Osteocyte (in vitro differentiated cells): Measurements from ENCODE around the gene ITCH. TPM values are rescaled to one million over a fixed set of nuclear protein-coding genes. Genes with fewer than 3 reads are reported as not detected.

Source experiments
- DNase-seq: peaks from one replicate; pipeline ENCODE4 v3.0.0; 2021; ENCODE audit warnings: mixed read lengths; ENCODE audit not compliant: unreplicated experiment; ENCODE audit errors: extremely low spot score
- H3K27ac Mint-ChIP-seq: one replicate; pipeline ENCODE4 v1.8.0; 2021; ENCODE audit warnings: mild to moderate bottlenecking, mixed read lengths; ENCODE audit not compliant: unreplicated experiment
- H3K27me3 Mint-ChIP-seq: one replicate; pipeline ENCODE4 v1.8.0; 2021; ENCODE audit warnings: mixed read lengths; ENCODE audit not compliant: unreplicated experiment
- H3K36me3 Mint-ChIP-seq: one replicate; pipeline ENCODE4 v1.8.0; 2021; ENCODE audit warnings: mixed read lengths; ENCODE audit not compliant: unreplicated experiment
- H3K4me1 Mint-ChIP-seq: one replicate; pipeline ENCODE4 v1.8.0; 2021; ENCODE audit warnings: mixed read lengths; ENCODE audit not compliant: unreplicated experiment
- H3K4me3 Mint-ChIP-seq: one replicate; pipeline ENCODE4 v1.8.0; 2021; ENCODE audit warnings: mild to moderate bottlenecking, moderate library complexity, mixed read lengths; ENCODE audit not compliant: unreplicated experiment
- H3K9me3 Mint-ChIP-seq: one replicate; pipeline ENCODE4 v1.8.0; 2021; ENCODE audit warnings: mixed read lengths; ENCODE audit not compliant: unreplicated experiment
- total RNA-seq: library from RNA; stranded (reverse); gene quantifications from 2 replicates; pipeline ENCODE4 v1.2.1, GENCODE V29; 2021
- TF ChIP-seq, protein P1 (sequence below): fragments of 200-600 bp; sonication (generic); IDR thresholded peaks from 2 replicates; pipeline ENCODE4 v1.5.0; 2021; ENCODE audit warnings: antibody characterized with exemption, mild to moderate bottlenecking, moderate library complexity

Gene ITCH
- total RNA-seq, 1 donor from 2014 or later: 55.4 TPM

DNA sequence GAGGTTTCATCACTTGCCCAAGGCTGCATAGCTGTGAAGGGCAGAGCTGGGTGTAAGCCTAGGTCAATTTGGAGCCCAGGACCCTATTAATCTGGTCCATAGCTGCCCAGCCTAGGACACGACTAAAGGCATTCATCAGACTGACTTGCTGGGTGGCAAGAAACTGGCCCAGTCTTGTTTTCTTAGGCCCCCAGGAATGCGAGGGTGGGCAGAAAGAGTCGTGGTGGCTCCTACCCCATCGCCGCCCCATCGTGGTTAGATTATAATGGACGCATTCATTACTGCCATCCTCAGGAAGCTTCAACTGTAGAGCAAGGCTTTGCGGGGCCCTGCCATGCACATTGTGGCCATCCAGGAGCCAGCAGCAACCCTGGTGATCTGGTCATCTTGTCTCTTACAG, 169.2 kb downstream of the ITCH start:
- DNase-seq: no peak
- Mint-ChIP-seq H3K36me3 (peaks cover 40% of the 10 kb centered on the region), H3K4me1 (no peaks in the 10 kb centered on the region), H3K9me3 (no peaks in the 10 kb centered on the region), H3K27ac (no peak overlapping the region), H3K27me3 (no peaks in the 10 kb centered on the region), H3K4me3 (no peak overlapping the region)
- TF ChIP-seq, protein P1, sequence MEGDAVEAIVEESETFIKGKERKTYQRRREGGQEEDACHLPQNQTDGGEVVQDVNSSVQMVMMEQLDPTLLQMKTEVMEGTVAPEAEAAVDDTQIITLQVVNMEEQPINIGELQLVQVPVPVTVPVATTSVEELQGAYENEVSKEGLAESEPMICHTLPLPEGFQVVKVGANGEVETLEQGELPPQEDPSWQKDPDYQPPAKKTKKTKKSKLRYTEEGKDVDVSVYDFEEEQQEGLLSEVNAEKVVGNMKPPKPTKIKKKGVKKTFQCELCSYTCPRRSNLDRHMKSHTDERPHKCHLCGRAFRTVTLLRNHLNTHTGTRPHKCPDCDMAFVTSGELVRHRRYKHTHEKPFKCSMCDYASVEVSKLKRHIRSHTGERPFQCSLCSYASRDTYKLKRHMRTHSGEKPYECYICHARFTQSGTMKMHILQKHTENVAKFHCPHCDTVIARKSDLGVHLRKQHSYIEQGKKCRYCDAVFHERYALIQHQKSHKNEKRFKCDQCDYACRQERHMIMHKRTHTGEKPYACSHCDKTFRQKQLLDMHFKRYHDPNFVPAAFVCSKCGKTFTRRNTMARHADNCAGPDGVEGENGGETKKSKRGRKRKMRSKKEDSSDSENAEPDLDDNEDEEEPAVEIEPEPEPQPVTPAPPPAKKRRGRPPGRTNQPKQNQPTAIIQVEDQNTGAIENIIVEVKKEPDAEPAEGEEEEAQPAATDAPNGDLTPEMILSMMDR: no peak

DNA sequence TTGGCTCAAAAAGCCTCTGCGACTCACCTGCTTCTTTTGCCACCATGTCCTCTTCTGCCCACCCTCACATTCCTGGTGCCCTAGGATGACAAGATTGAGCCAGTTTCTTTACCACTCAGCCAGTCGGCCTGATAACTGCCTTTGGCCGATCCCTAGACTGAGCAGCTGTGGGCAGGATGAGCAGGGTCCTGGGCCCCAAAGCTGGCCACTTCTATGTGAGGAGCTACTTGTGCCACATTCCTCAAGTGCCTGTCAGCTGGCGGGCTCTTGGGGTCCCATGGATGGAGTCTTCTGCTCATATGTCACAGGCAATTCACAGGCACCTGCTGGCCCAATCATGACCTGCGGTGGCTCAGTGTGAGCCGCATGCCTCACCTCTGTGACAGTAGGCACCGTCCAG, 169.7 kb downstream of the ITCH start:
- H3K4me3 Mint-ChIP-seq: no peak overlapping the region
- no peaks in the 10 kb centered on the region for H3K9me3 Mint-ChIP-seq
- no peaks in the 10 kb centered on the region for H3K4me1 Mint-ChIP-seq
- H3K27me3 Mint-ChIP-seq: no peaks in the 10 kb centered on the region
- no peak overlapping the region for H3K27ac Mint-ChIP-seq
- H3K36me3 Mint-ChIP-seq: peaks cover 42% of the 10 kb centered on the region
- DNase-seq: no peak
- TF ChIP-seq, protein P1: no peak

DNA sequence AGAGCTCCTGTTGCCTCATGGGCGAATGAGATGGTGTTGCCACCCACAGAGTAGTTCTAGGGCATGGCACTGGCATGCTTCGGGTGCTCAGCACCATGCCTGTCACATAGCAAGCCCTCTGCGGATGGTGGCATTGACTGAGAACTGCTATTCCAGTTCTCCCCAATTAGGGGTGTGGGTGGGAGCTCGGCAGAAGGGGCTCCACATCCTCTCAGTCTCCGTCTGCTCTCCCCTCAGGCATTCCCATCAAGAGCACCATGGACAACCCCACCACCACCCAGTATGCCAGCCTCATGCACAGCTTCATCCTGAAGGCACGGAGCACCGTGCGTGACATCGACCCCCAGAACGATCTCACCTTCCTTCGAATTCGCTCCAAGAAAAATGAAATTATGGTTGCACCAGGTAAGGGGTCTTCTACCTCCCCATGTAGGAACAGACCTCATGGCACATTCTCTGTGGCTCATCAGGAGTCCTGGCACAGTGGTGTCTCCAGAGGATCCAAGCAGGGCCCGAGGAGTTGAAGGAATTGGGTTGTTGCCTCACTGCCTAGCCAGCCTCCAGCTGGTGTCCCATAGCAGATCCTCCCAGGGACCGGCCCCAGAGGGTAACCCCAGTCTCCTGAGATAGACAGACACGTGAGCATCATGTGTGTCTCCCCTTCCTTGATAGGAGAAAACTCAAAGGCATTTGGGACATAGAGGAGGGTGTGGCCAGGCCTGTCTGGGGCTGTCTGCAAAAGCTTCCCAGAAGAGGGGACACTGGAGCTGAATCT, 171.5 kb downstream of the ITCH start:
- TF ChIP-seq, protein P1: no peak
- no peaks in the 10 kb centered on the region for H3K27me3 Mint-ChIP-seq
- H3K36me3 Mint-ChIP-seq: peaks cover 36% of the 10 kb centered on the region
- H3K4me1 Mint-ChIP-seq: no peaks in the 10 kb centered on the region
- H3K4me3 Mint-ChIP-seq: no peak overlapping the region
- no peaks in the 10 kb centered on the region for H3K9me3 Mint-ChIP-seq
- no peak overlapping the region for H3K27ac Mint-ChIP-seq
- DNase-seq: no peak

DNA sequence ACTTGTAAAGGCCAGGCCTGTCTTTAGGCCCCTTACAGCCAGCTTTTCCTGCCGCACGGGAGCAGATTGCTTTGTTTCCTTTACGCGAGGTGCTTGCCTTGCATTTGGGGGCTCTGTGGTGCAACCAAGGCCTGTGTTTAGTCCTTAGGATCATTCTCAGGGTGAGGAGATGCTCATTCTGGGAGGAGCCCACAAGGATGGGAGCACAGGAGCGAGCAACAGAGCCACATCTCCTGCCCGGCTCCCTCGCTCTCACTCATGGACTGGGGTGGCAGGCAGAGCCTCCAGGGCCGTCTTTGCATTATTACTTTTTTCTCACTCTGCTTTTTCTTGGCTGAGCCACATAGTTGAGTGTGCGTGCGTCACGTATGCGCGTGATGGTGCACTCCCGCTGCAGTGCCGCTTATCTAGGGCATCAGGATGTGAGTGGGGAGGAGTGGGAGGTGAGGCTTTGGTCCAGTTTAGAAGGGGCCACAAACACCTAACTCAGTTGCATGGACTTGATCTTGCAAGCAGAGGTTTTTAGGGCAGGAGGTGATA, 172.3 kb downstream of the ITCH start:
- Mint-ChIP-seq H3K4me3 (no peak overlapping the region), H3K36me3 (peaks cover 39% of the 10 kb centered on the region), H3K27me3 (no peaks in the 10 kb centered on the region), H3K4me1 (no peaks in the 10 kb centered on the region), H3K27ac (no peak overlapping the region), H3K9me3 (no peaks in the 10 kb centered on the region)
- TF ChIP-seq, protein P1: no peak
- DNase-seq: no peak

DNA sequence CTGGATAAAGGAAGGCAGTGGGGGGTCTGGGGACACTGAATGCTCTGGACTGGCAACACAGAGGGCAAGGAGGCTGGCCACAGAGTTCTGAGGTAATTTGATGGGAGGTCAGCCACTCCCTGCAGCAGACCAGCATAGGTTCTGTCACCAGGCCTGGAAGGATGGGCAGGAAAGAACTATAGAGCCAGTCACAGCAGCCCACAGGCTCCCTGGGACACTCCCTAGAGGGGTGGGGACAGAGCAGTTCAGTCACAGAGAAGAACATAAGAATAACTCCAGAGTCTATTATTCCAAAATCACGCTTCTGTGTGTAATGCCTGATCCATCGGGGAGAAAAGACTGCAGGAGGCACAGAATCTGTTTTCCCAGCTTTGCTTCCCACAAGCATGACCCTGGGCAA, 172.8 kb downstream of the ITCH start:
- H3K4me1 Mint-ChIP-seq: no peaks in the 10 kb centered on the region
- H3K36me3 Mint-ChIP-seq: peaks cover 44% of the 10 kb centered on the region
- no peak for DNase-seq
- H3K9me3 Mint-ChIP-seq: no peaks in the 10 kb centered on the region
- H3K4me3 Mint-ChIP-seq: no peak overlapping the region
- H3K27me3 Mint-ChIP-seq: no peaks in the 10 kb centered on the region
- no peak overlapping the region for H3K27ac Mint-ChIP-seq
- TF ChIP-seq, protein P1: no peak
